H1 (cell line): ENCODE results near the gene CD7. TPM values are rescaled to one million over a fixed set of nuclear protein-coding genes. Genes with fewer than 3 reads are reported as not detected.
A peak's percentile ranks its signal among the peaks of the same experiment; 100 is the strongest.

Experiments
- CTCF ChIA-PET: fragments of 300-600 bp; sonication (Branson Sonifier 250); formaldehyde crosslinking; loops from one replicate; lab custom pipeline; 2021; ENCODE audit not compliant: partially characterized antibody; lab: Charles Lee
- POLR2A ChIA-PET: fragments of 300-600 bp; sonication (Branson Sonifier 250); formaldehyde crosslinking; loops from one replicate; lab custom pipeline; 2021; ENCODE audit warnings: inconsistent platforms; ENCODE audit not compliant: partially characterized antibody; lab: Charles Lee
- DNase-seq, 2 experiments: peaks; one replicate each; pipeline versions ENCODE4 v3.0.0 to v3.0.0-alpha.2; 2010 to 2022; ENCODE audit warnings: low spot score in 2 of 2, low read depth in 1 of 2, mixed read lengths in 1 of 2
- FAIRE-seq: peaks from 2 replicates; lab custom pipeline; 2011; peaks lifted over from hg19 to GRCh38; lab: Jason Lieb, UNC
- H2AFZ ChIP-seq: 2 replicates; pipeline ENCODE4 v1.8.1; 2012; ENCODE audit warnings: low read length, inconsistent platforms
- H2AK5ac ChIP-seq: 2 replicates; pipeline ENCODE4 v1.6.1; 2013; ENCODE audit warnings: low read depth, low read length
- H2BK120ac ChIP-seq: replicated peaks from 2 replicates; pipeline ENCODE3; 2013; ENCODE audit warnings: low read depth, low read length, inconsistent platforms
- H2BK12ac ChIP-seq: 2 replicates; pipeline ENCODE4 v1.6.1; 2013; ENCODE audit warnings: low read depth, low read length
- H2BK15ac ChIP-seq: 2 replicates; pipeline ENCODE4 v1.6.1; 2013; ENCODE audit warnings: low read length
- H2BK20ac ChIP-seq: 2 replicates; pipeline ENCODE4 v1.6.1; 2013; ENCODE audit warnings: low read length
- H2BK5ac ChIP-seq: 2 replicates; pipeline ENCODE4 v1.6.1; 2013; ENCODE audit warnings: low read depth, low read length
- H3K14ac ChIP-seq: 2 replicates; pipeline ENCODE4 v1.6.1; 2013; ENCODE audit warnings: inconsistent platforms; ENCODE audit not compliant: insufficient read length
- H3K18ac ChIP-seq: 2 replicates; pipeline ENCODE4 v1.6.1; 2013; ENCODE audit warnings: low read length; ENCODE audit errors: extremely low read depth
- H3K23ac ChIP-seq: 2 replicates; pipeline ENCODE4 v1.6.1; 2013; ENCODE audit warnings: inconsistent platforms; ENCODE audit not compliant: insufficient read length
- H3K23me2 ChIP-seq: 2 replicates; pipeline ENCODE4 v1.6.1; 2013; ENCODE audit warnings: low read depth, low read length
- H3K27ac ChIP-seq: 2 replicates; pipeline ENCODE4 v1.6.1; 2011; ENCODE audit warnings: low read depth, low read length, inconsistent platforms
- H3K27me3 ChIP-seq, 4 experiments: replicated peaks in 1 of 4; 1 replicate in 1 of 4; 2 replicates in 3 of 4; pipeline versions ENCODE4 v1.6.1 to v1.8.1; 2011 to 2013; ENCODE audit warnings: low read length in 3 of 4, mild to moderate bottlenecking in 3 of 4, inconsistent platforms in 2 of 4, mixed read lengths in 2 of 4, moderate library complexity in 1 of 4; ENCODE audit not compliant: control insufficient read depth in 3 of 4, insufficient read depth in 3 of 4; ENCODE audit errors: extremely low read depth in 1 of 4
- H3K36me3 ChIP-seq, 4 experiments: 2 replicates each; pipeline versions ENCODE4 v1.6.1 to v1.8.1; 2011 to 2013; ENCODE audit warnings: mild to moderate bottlenecking in 4 of 4, low read length in 3 of 4, moderate library complexity in 2 of 4, control low read depth in 1 of 4, inconsistent platforms in 1 of 4; ENCODE audit not compliant: insufficient read depth in 4 of 4, control insufficient read depth in 2 of 4
- H3K4ac ChIP-seq: replicated peaks from 2 replicates; pipeline ENCODE3; 2013; ENCODE audit warnings: low read length, low read depth, mixed read lengths, inconsistent platforms; ENCODE audit not compliant: insufficient read length
- H3K4me1 ChIP-seq, 4 experiments: replicated peaks in 1 of 4; 1 replicate in 1 of 4; 2 replicates in 3 of 4; pipeline versions ENCODE4 v1.6.1 to v1.8.1; 2011 to 2013; ENCODE audit warnings: low read length in 3 of 4, inconsistent platforms in 2 of 4, mixed read lengths in 1 of 4; ENCODE audit not compliant: insufficient read depth in 4 of 4, control insufficient read depth in 3 of 4
- H3K4me2 ChIP-seq, 2 experiments: 2 replicates each; pipeline versions ENCODE4 v1.6.1 to v1.8.1; 2011 to 2013; ENCODE audit warnings: low read depth in 2 of 2, low read length in 2 of 2, control low read depth in 1 of 2, inconsistent platforms in 1 of 2, mild to moderate bottlenecking in 1 of 2; ENCODE audit not compliant: insufficient read depth in 1 of 2
- H3K4me3 ChIP-seq, 4 experiments: fragments of 200-600, 300-600 bp in 1 of 4; sonication (generic), shearing (Covaris generic), sonication (Bioruptor Twin) in 1 of 4; 2 replicates each; pipeline versions ENCODE4 v1.5.1 to v1.8.1; 2011 to 2016; ENCODE audit warnings: low read length in 4 of 4, low read depth in 3 of 4, control low read depth in 2 of 4, inconsistent platforms in 2 of 4, mild to moderate bottlenecking in 2 of 4, mixed read lengths in 1 of 4, moderate library complexity in 1 of 4; ENCODE audit not compliant: insufficient read depth in 2 of 4; ENCODE audit errors: extremely low read depth in 1 of 4
- H3K56ac ChIP-seq: replicated peaks from 2 replicates; pipeline ENCODE3; 2013; ENCODE audit warnings: low read depth, mild to moderate bottlenecking, mixed read lengths, low read length, inconsistent platforms; ENCODE audit not compliant: insufficient read length
- H3K79me1 ChIP-seq: 2 replicates; pipeline ENCODE4 v1.6.1; 2013; ENCODE audit warnings: low read depth, low read length, control low read depth
- H3K79me2 ChIP-seq, 2 experiments: 2 replicates each; pipeline versions ENCODE4 v1.6.1 to v1.8.1; 2012 to 2013; ENCODE audit warnings: low read length in 2 of 2, mild to moderate bottlenecking in 2 of 2, inconsistent platforms in 1 of 2; ENCODE audit not compliant: insufficient read depth in 2 of 2, control insufficient read depth in 1 of 2
- H3K9ac ChIP-seq, 4 experiments: replicated peaks in 1 of 4; 1 replicate in 1 of 4; 2 replicates in 3 of 4; pipeline versions ENCODE4 v1.6.1 to v1.8.1; 2011 to 2013; ENCODE audit warnings: low read depth in 3 of 4, low read length in 3 of 4, control low read depth in 2 of 4, mild to moderate bottlenecking in 2 of 4, moderate library complexity in 2 of 4, inconsistent platforms in 1 of 4; ENCODE audit errors: extremely low read depth in 1 of 4
- H3K9me3 ChIP-seq, 2 experiments: 2 replicates each; pipeline versions ENCODE4 v1.6.1 to v1.8.1; 2012 to 2013; ENCODE audit warnings: mild to moderate bottlenecking in 2 of 2, moderate library complexity in 2 of 2, control low read depth in 1 of 2, inconsistent platforms in 1 of 2, low read depth in 1 of 2, low read length in 1 of 2, mixed read lengths in 1 of 2; ENCODE audit not compliant: insufficient read depth in 2 of 2
- H4K20me1 ChIP-seq, 2 experiments: replicated peaks in 1 of 2; 2 replicates each; pipeline versions ENCODE3 to v1.8.1; 2011 to 2013; ENCODE audit warnings: inconsistent platforms in 2 of 2, low read length in 2 of 2, mild to moderate bottlenecking in 1 of 2; ENCODE audit not compliant: insufficient read depth in 2 of 2, control insufficient read depth in 1 of 2
- H4K5ac ChIP-seq: 2 replicates; pipeline ENCODE4 v1.6.1; 2013; ENCODE audit warnings: low read length, low read depth, mixed read lengths, inconsistent platforms; ENCODE audit not compliant: insufficient read length
- H4K8ac ChIP-seq: 2 replicates; pipeline ENCODE4 v1.8.0; 2013; ENCODE audit warnings: mild to moderate bottlenecking, moderate library complexity, low read length, inconsistent platforms; ENCODE audit not compliant: insufficient read depth; ENCODE audit errors: extremely low read depth
- H4K91ac ChIP-seq: replicated peaks from 2 replicates; pipeline ENCODE3; 2013; ENCODE audit warnings: low read length, mixed read lengths, inconsistent platforms; ENCODE audit not compliant: insufficient read length
- CEBPB ChIP-seq: IDR thresholded peaks from 2 replicates; pipeline ENCODE4 v1.6.1; 2012; ENCODE audit warnings: low read depth, low read length
- CREB1 ChIP-seq: IDR thresholded peaks from 2 replicates; pipeline ENCODE4 v1.6.1; 2012; ENCODE audit warnings: inconsistent platforms
- E2F6 ChIP-seq: IDR thresholded peaks from 2 replicates; pipeline ENCODE4 v1.6.1; 2012; ENCODE audit warnings: inconsistent platforms
- MAX ChIP-seq: IDR thresholded peaks from 2 replicates; pipeline ENCODE4 v1.6.1; 2012; ENCODE audit warnings: inconsistent platforms
- SAP30 ChIP-seq: fragments of 300-600 bp; sonication (generic); IDR thresholded peaks from 2 replicates; pipeline ENCODE4 v1.7.1; 2012; ENCODE audit warnings: low read length, moderate library complexity, mild to moderate bottlenecking, inconsistent platforms; ENCODE audit not compliant: insufficient read depth, insufficient replicate concordance
- WGBS, 2 experiments: shearing (Covaris generic) in 1 of 2; methylation state at CpG; one replicate each; pipeline versions ENCODE4 v1.1.6 to v1.1.7; 2013 to 2015; ENCODE audit warnings: low lambda C conversion rate in 2 of 2, mixed read lengths in 2 of 2, inconsistent platforms in 1 of 2, low coverage in 1 of 2, missing lambda C conversion rate in 1 of 2; ENCODE audit not compliant: insufficient replicate concordance in 2 of 2, insufficient coverage in 1 of 2, insufficient read length in 1 of 2; ENCODE audit errors: extremely low coverage in 1 of 2, missing lambda C conversion rate in 1 of 2; 5-methylcytosine and 5-hydroxymethylcytosine counted together
- polyA plus RNA-seq, 7 experiments: library from polyadenylated mRNA; depleted of rRNA in 3 of 7; stranded (reverse) in 5 of 7; unstranded in 2 of 7; fragments of >200 nt in 5 of 7; fragments of 200-250 nt in 2 of 7; gene quantifications; 1 replicate in 5 of 7; 2 replicates in 1 of 7; 4 replicates in 1 of 7; pipeline versions ENCODE4 v1.2.1 to v1.2.3, GENCODE V29; 2011 to 2013; ENCODE audit warnings: missing spikeins in 2 of 7, mixed read lengths in 2 of 7
- total RNA-seq: library from RNA; stranded (reverse); fragmentation: NEBNext Ultra II Directional; extraction: Animal tissue kit (Norgen Biotek cat#: 25700); gene quantifications from 2 replicates; pipeline ENCODE4 v1.2.1, GENCODE V29; 2021

The CD7 gene
- total and polyA plus RNA-seq, 2 of the 8 experiments (the other 6 are each of a cell fraction or from before 2014, with no cell fraction given): 0.83 to 0.86 TPM

- Histone ChIP-seq H2AK5ac (no peak overlapping the region), H4K8ac (no peak overlapping the region), H2AFZ (no peak overlapping the region), H2BK15ac (no peak overlapping the region), H3K9ac (no peak overlapping the region), H4K91ac (no peak overlapping the region), H3K4me2 (no peak overlapping the region), H4K5ac (no peak overlapping the region), H3K23ac (no peak overlapping the region), H3K56ac (no peak overlapping the region), H3K27ac (no peak overlapping the region), H2BK12ac (no peak overlapping the region), H3K79me1 (no peaks in the 10 kb centered on the region; the same call in 1 of the 2 replicates), H3K4ac (no peak overlapping the region), H3K4me1 (peaks cover 0 to 10% (median 5%) of the 10 kb centered on the region in 4 experiments; a peak in 5 of 7 replicates), H4K20me1 (peaks cover 0 to 9% of the 10 kb centered on the region in 2 experiments), H3K18ac (no peak overlapping the region), H3K9me3 (no peaks in the 10 kb centered on the region), H2BK120ac (no peak overlapping the region), H2BK5ac (no peak overlapping the region), H2BK20ac (no peak overlapping the region), H3K27me3 (no peaks in the 10 kb centered on the region; a peak in 1 of 7 replicates), H3K23me2 (no peaks in the 10 kb centered on the region), H3K14ac (no peak overlapping the region), H3K4me3 (no peak overlapping the region), H3K36me3 (no peaks in the 10 kb centered on the region; a peak in 1 of 8 replicates), H3K79me2 (no peaks in the 10 kb centered on the region)
- FAIRE-seq (no peak), DNase-seq (no peak)
- no peak for TF ChIP-seq SAP30
- no peak for TF ChIP-seq CREB1
- TF ChIP-seq CEBPB: 0 out of 2 replicates have a peak, but pooled peaks have one; percentile 1
- TF ChIP-seq MAX: no peak
- TF ChIP-seq E2F6: no peak
- ChIA-PET POLR2A (interaction anchor here (0.6 to 5.0 kb wide), 3 partner anchors 11 to 71 kb away, joined by 3 to 30 read pairs (median 3); no protein-coding TSS in a partner anchor), CTCF (interaction anchor here (1.1 to 1.6 kb wide), 2 partner anchors 16 to 31 kb away, joined by 3 to 5 read pairs; no protein-coding TSS in a partner anchor)
- WGBS, 2 experiments: 94% methylated on average over 8 of the region's 8 CpGs; no CpG with 5 or more reads in 1 of the 2 experiments
These were observed 36.9 kb downstream of the CD7 start for GRCh38 chr17:82280537-82280936.
